B cell (primary cell): ENCODE data around the gene IFNK.

ENCODE experiments used
- CTCF ChIP-seq: fragments of 200-600 bp; IDR thresholded peaks from one replicate; pipeline ENCODE4 v1.8.0; 2022; ENCODE audit warnings: antibody characterized with exemption, mild to moderate bottlenecking
- EZH2 ChIP-seq: IDR thresholded peaks from 2 replicates; pipeline ENCODE4 v1.6.1; 2012; ENCODE audit warnings: borderline replicate concordance, low read depth, mild to moderate bottlenecking, moderate library complexity, low read length; ENCODE audit not compliant: insufficient read depth, poor library complexity, severe bottlenecking

- no peak for TF ChIP-seq CTCF
- TF ChIP-seq EZH2, result no peak
Observed at GRCh38 chr9:27475057-27475595, 49.0 kb upstream of the IFNK start.
